Gastroesophageal sphincter (tissue), 3 donors: Measurements from ENCODE around the gene RPL28.

Source experiments
- EP300 ChIP-seq: sonication (generic); formaldehyde crosslinking; IDR thresholded peaks from one replicate; pipeline ENCODE4 v1.6.1; 2017; ENCODE audit warnings: antibody characterized with exemption, mild to moderate bottlenecking
- POLR2A ChIP-seq, 2 donors: fragments of 450-650 bp; IDR thresholded peaks; one replicate each; pipeline ENCODE4 v1.6.1; 2017; ENCODE audit warnings: antibody characterized with exemption in 2 of 2, mild to moderate bottlenecking in 2 of 2, moderate library complexity in 1 of 2
- POLR2AphosphoS5 ChIP-seq: sonication (generic); formaldehyde crosslinking; IDR thresholded peaks from one replicate; pipeline ENCODE4 v1.6.1; 2017; ENCODE audit warnings: antibody characterized with exemption
- TF ChIP-seq, protein P1 (sequence below), 4 experiments: fragments of 200-600 bp in 2 of 4; fragments of 450-650 bp in 2 of 4; sonication (generic) in 1 of 4; IDR thresholded peaks; one replicate each; pipeline ENCODE4 v1.5.1; 2017 to 2019; ENCODE audit warnings: antibody characterized with exemption in 4 of 4, mild to moderate bottlenecking in 2 of 4, moderate library complexity in 2 of 4

DNA sequence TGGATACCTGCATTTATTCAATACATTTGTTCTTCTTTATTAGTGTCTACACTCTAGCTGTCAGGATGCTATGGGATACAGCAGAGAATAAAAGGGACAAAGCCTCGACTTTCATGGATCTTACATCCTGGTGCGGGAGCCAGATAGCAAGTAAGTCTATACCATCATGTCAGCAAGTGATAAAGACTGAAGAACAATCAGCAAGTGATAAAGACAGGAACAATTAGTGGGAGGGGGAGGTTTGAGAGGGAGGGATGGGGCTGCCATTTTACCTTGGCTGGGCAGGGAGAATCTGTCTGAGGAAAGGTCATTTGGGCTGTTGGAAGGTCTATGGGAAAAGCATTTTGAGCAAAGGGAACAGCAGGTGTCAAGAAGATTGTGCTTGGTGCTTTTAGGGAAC is 24.4 kb downstream of the RPL28 start:
- TF ChIP-seq POLR2A (IDR thresholded peaks at IDR 0.05) (no peak), EP300 (no peak), POLR2AphosphoS5 (no peak)
- TF ChIP-seq, protein P1, sequence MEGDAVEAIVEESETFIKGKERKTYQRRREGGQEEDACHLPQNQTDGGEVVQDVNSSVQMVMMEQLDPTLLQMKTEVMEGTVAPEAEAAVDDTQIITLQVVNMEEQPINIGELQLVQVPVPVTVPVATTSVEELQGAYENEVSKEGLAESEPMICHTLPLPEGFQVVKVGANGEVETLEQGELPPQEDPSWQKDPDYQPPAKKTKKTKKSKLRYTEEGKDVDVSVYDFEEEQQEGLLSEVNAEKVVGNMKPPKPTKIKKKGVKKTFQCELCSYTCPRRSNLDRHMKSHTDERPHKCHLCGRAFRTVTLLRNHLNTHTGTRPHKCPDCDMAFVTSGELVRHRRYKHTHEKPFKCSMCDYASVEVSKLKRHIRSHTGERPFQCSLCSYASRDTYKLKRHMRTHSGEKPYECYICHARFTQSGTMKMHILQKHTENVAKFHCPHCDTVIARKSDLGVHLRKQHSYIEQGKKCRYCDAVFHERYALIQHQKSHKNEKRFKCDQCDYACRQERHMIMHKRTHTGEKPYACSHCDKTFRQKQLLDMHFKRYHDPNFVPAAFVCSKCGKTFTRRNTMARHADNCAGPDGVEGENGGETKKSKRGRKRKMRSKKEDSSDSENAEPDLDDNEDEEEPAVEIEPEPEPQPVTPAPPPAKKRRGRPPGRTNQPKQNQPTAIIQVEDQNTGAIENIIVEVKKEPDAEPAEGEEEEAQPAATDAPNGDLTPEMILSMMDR (IDR thresholded peaks at IDR 0.05), result no peak
